RPMI7951 (cell line): ENCODE measurements around the gene RUNX3. TPM values are rescaled to one million over a fixed set of nuclear protein-coding genes. Genes with fewer than 3 reads are reported as not detected.
"Not testable (repeated sequence)": the region's sequence is repeated elsewhere in the genome, so short reads cannot be mapped to it uniquely, and the experiment has no call there.

Experiments
- DNase-seq: peaks from one replicate; pipeline ENCODE4 v3.0.0-alpha.2; 2012; ENCODE audit warnings: low read depth
- total RNA-seq: library from RNA; depleted of rRNA; stranded (reverse); fragments of >200 nt; shearing (Covaris generic); gene quantifications from 2 replicates; pipeline ENCODE4 v1.2.3, GENCODE V29; 2014

The RUNX3 gene
- total RNA-seq, 1 experiment from 2014 or later = 9.5 TPM

GRCh38 chr1:24903011-24903461 is 27.0 kb downstream of the RUNX3 start:
- no peak for DNase-seq

- no peak for DNase-seq
Measured at GRCh38 chr1:24902471-24902891, 27.6 kb downstream of the RUNX3 start.

- DNase-seq = no peak
Measured at GRCh38 chr1:24901791-24902470, 28.1 kb downstream of the RUNX3 start.

GRCh38 chr1:24900985-24901781 is 28.9 kb downstream of the RUNX3 start:
- no peak for DNase-seq

- no peak for DNase-seq
Measured at GRCh38 chr1:24900486-24900849, 29.6 kb downstream of the RUNX3 start.

GRCh38 chr1:24899581-24900485 is 30.2 kb downstream of the RUNX3 start:
- DNase-seq = no peak

GRCh38 chr1:24898909-24899439 is 31.1 kb downstream of the RUNX3 start:
- no peak for DNase-seq

- DNase-seq = peak; percentile 26
Measured at GRCh38 chr1:24898152-24898908, 31.7 kb downstream of the RUNX3 start.

- DNase-seq = no peak
Measured at GRCh38 chr1:24897263-24898151, 32.6 kb downstream of the RUNX3 start.

GRCh38 chr1:24896596-24897262 is 33.3 kb downstream of the RUNX3 start:
- DNase-seq = no peak

GRCh38 chr1:24896176-24896575 is 33.9 kb downstream of the RUNX3 start:
- DNase-seq = no peak

- DNase-seq = no peak
Measured at GRCh38 chr1:24895511-24895910, 34.6 kb downstream of the RUNX3 start.

GRCh38 chr1:24894002-24894401 is 36.1 kb downstream of the RUNX3 start:
- no peak for DNase-seq

- no peak for DNase-seq
Measured at GRCh38 chr1:24893431-24893830, 36.6 kb downstream of the RUNX3 start.

- DNase-seq = no peak
Measured at GRCh38 chr1:24892188-24893153, 37.6 kb downstream of the RUNX3 start.

- DNase-seq = not testable (repeated sequence)
Measured at GRCh38 chr1:24891367-24891766, 38.7 kb downstream of the RUNX3 start.

- no peak for DNase-seq
Measured at GRCh38 chr1:24890887-24891286, 39.2 kb downstream of the RUNX3 start.

- DNase-seq = peak; percentile 40
Measured at GRCh38 chr1:24888971-24889676, 41.0 kb downstream of the RUNX3 start.
